ENCODE results near the gene ENOX1. TPM values are rescaled to one million over a fixed set of nuclear protein-coding genes. Genes with fewer than 3 reads are reported as not detected.

ENOX1 gene
- total RNA-seq, 1 donor from 2014 or later, result 8.7 TPM

GRCh38 chr13:43688227-43688907 is 98.4 kb downstream of the ENOX1 start:
- no peak for DNase-seq
- Mint-ChIP-seq H3K36me3 (ENCODE audit: unreplicated experiment) (no peaks in the 10 kb centered on the region), H3K27me3 (ENCODE audit: unreplicated experiment) (no peaks in the 10 kb centered on the region), H3K4me1 (ENCODE audit: low read depth, unreplicated experiment) (peaks cover 25% of the 10 kb centered on the region), H3K27ac (ENCODE audit: unreplicated experiment) (no peak overlapping the region), H3K9me3 (ENCODE audit: unreplicated experiment) (no peaks in the 10 kb centered on the region), H3K4me3 (ENCODE audit: unreplicated experiment) (no peak overlapping the region)
- no peak for TF ChIP-seq CTCF (IDR thresholded peaks at IDR 0.05; ENCODE audit: partially characterized antibody, unreplicated experiment)

- Mint-ChIP-seq H3K27me3 (ENCODE audit: unreplicated experiment) (no peaks in the 10 kb centered on the region), H3K4me3 (ENCODE audit: unreplicated experiment) (no peak overlapping the region), H3K27ac (ENCODE audit: unreplicated experiment) (peak overlapping the region; percentile 84), H3K36me3 (ENCODE audit: unreplicated experiment) (no peaks in the 10 kb centered on the region), H3K4me1 (ENCODE audit: low read depth, unreplicated experiment) (peaks cover 25% of the 10 kb centered on the region), H3K9me3 (ENCODE audit: unreplicated experiment) (no peaks in the 10 kb centered on the region)
- no peak for DNase-seq
- no peak for TF ChIP-seq CTCF (IDR thresholded peaks at IDR 0.05; ENCODE audit: partially characterized antibody, unreplicated experiment)
Measured at GRCh38 chr13:43687038-43687437, 99.7 kb downstream of the ENOX1 start.

GRCh38 chr13:43686557-43686956 is 100.2 kb downstream of the ENOX1 start:
- Mint-ChIP-seq H3K27ac (ENCODE audit: unreplicated experiment) (peak overlapping the region; percentile 84), H3K9me3 (ENCODE audit: unreplicated experiment) (peaks cover 2% of the 10 kb centered on the region), H3K27me3 (ENCODE audit: unreplicated experiment) (no peaks in the 10 kb centered on the region), H3K4me1 (ENCODE audit: low read depth, unreplicated experiment) (peaks cover 28% of the 10 kb centered on the region), H3K36me3 (ENCODE audit: unreplicated experiment) (no peaks in the 10 kb centered on the region), H3K4me3 (ENCODE audit: unreplicated experiment) (peak overlapping the region; percentile 39)
- peak; percentile 45 for DNase-seq
- TF ChIP-seq CTCF (IDR thresholded peaks at IDR 0.05; ENCODE audit: partially characterized antibody, unreplicated experiment), result no peak

- no peaks in the 10 kb centered on the region for H3K27me3 Mint-ChIP-seq (ENCODE audit: unreplicated experiment)
- H3K4me3 Mint-ChIP-seq (ENCODE audit: unreplicated experiment), result peak overlapping the region; percentile 31
- peaks cover 3% of the 10 kb centered on the region for H3K9me3 Mint-ChIP-seq (ENCODE audit: unreplicated experiment)
- no peaks in the 10 kb centered on the region for H3K36me3 Mint-ChIP-seq (ENCODE audit: unreplicated experiment)
- H3K27ac Mint-ChIP-seq (ENCODE audit: unreplicated experiment), result peak overlapping the region; percentile 84
- peaks cover 39% of the 10 kb centered on the region for H3K4me1 Mint-ChIP-seq (ENCODE audit: low read depth, unreplicated experiment)
- TF ChIP-seq CTCF (IDR thresholded peaks at IDR 0.05; ENCODE audit: partially characterized antibody, unreplicated experiment), result no peak
- no peak for DNase-seq
Measured at GRCh38 chr13:43684963-43685725, 101.6 kb downstream of the ENOX1 start.

GRCh38 chr13:43682701-43683100 is 104.1 kb downstream of the ENOX1 start:
- Mint-ChIP-seq H3K9me3 (ENCODE audit: unreplicated experiment) (peaks cover 3% of the 10 kb centered on the region), H3K36me3 (ENCODE audit: unreplicated experiment) (no peaks in the 10 kb centered on the region), H3K27ac (ENCODE audit: unreplicated experiment) (no peak overlapping the region), H3K4me1 (ENCODE audit: low read depth, unreplicated experiment) (peaks cover 38% of the 10 kb centered on the region), H3K27me3 (ENCODE audit: unreplicated experiment) (no peaks in the 10 kb centered on the region), H3K4me3 (ENCODE audit: unreplicated experiment) (no peak overlapping the region)
- no peak for TF ChIP-seq CTCF (IDR thresholded peaks at IDR 0.05; ENCODE audit: partially characterized antibody, unreplicated experiment)
- DNase-seq, result no peak
